ENCODE measurements around the gene TSHZ2. TPM values are rescaled to one million over a fixed set of nuclear protein-coding genes. Genes with fewer than 3 reads are reported as not detected.
"Not testable (repeated sequence)": the region's sequence is repeated elsewhere in the genome, so short reads cannot be mapped to it uniquely, and the experiment has no call there.

The TSHZ2 gene
- total and polyA plus RNA-seq, 2 donors (not counting 1 experiment from before 2014, with no cell fraction given), result 1.00 to 5.7 TPM

GRCh38 chr20:53529658-53530057 lies 557.5 kb downstream of the TSHZ2 start:
- Histone ChIP-seq H2AFZ (ENCODE audit: insufficient read depth, low read depth, low read length, poor library complexity, severe bottlenecking) (no peak overlapping the region), H3K9ac (ENCODE audit: low read length) (no peak overlapping the region), H3K4me1 (ENCODE audit: control insufficient read depth in 2 of 2, insufficient read depth in 2 of 2, low read length in 2 of 2) (peaks cover 10 to 14% of the 10 kb centered on the region in 2 donors), H3K79me2 (ENCODE audit: control insufficient read depth, insufficient read depth, low read length) (no peaks in the 10 kb centered on the region), H3K27ac (ENCODE audit: low read length in 2 of 2) (no peak overlapping the region), H3K27me3 (replicated peaks in 1 of 4; ENCODE audit: control extremely low read depth in 1 of 4, control insufficient read depth in 3 of 4, insufficient read depth in 4 of 4, low read length in 3 of 4) (no peaks in the 10 kb centered on the region), H3K4me2 (replicated peaks; ENCODE audit: low read depth, low read length, poor library complexity, severe bottlenecking) (no peak overlapping the region), H4K20me1 (ENCODE audit: control insufficient read depth, insufficient read depth, low read length, poor library complexity, severe bottlenecking) (no peaks in the 10 kb centered on the region), H3K9me3 (ENCODE audit: control extremely low read depth in 1 of 3, control insufficient read depth in 2 of 3, insufficient read depth in 1 of 3, low read length in 2 of 3) (no peaks in the 10 kb centered on the region), H3K36me3 (replicated peaks in 1 of 2; ENCODE audit: control extremely low read depth in 1 of 2, control insufficient read depth in 1 of 2, extremely low read depth in 1 of 2, insufficient read depth in 2 of 2, low read length in 1 of 2) (no peaks in the 10 kb centered on the region), H3K4me3 (ENCODE audit: control extremely low read depth in 1 of 5, extremely low read depth in 1 of 5, insufficient read depth in 1 of 5, low read depth in 2 of 5, low read length in 4 of 5) (no peak overlapping the region)
- Mint-ChIP-seq H3K27me3 (no peaks in the 10 kb centered on the region), H3K27ac (no peak overlapping the region), H3K4me1 (peaks cover 18% of the 10 kb centered on the region), H3K4me3 (no peak overlapping the region), H3K9me3 (ENCODE audit: insufficient read depth) (no peaks in the 10 kb centered on the region)
- ATAC-seq (ENCODE audit: low read depth), result no peak
- POLR2A ChIA-PET, result no interaction called here
- CTCF ChIA-PET, result no interaction called here
- TF ChIP-seq EZH2 (IDR thresholded peaks at IDR 0.05; ENCODE audit: borderline replicate concordance, insufficient read depth, low read depth, low read length, poor library complexity, severe bottlenecking) (no peak), CTCF (IDR thresholded peaks at IDR 0.05) (no peak)
- intact Hi-C loops (cut with micrococcal nuclease), result no loop called here
- no peak for DNase-seq
- WGBS (ENCODE audit: insufficient coverage), result no CpG with 5 or more reads among the region's 5 CpGs

DNA sequence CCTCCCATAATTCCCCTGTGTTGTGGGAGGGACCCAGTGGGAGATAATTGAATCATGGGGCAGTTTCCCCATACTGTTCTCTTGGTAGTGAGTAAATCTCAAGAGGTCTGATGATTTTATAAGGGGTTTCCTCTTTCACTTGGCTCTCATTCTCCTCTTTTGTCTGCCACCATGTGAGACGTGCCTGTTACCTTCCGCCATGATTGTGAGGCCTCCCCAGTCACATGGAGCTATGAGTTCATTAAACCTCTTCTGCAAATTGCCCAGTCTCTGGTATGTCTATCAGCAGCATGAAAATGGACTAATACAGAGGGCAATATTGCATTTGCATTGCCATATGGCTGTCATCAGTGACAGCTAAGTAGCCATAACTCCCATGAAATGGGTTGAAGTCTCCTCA lies 558.3 kb downstream of the TSHZ2 start:
- Histone ChIP-seq H3K27me3 (replicated peaks in 1 of 4; ENCODE audit: control extremely low read depth in 1 of 4, control insufficient read depth in 3 of 4, insufficient read depth in 4 of 4, low read length in 3 of 4) (no peaks in the 10 kb centered on the region), H2AFZ (ENCODE audit: insufficient read depth, low read depth, low read length, poor library complexity, severe bottlenecking) (no peak overlapping the region), H3K79me2 (ENCODE audit: control insufficient read depth, insufficient read depth, low read length) (no peaks in the 10 kb centered on the region), H3K9ac (ENCODE audit: low read length) (no peak overlapping the region), H3K4me1 (ENCODE audit: control insufficient read depth in 2 of 2, insufficient read depth in 2 of 2, low read length in 2 of 2) (peaks cover 10 to 14% of the 10 kb centered on the region in 2 donors), H3K27ac (ENCODE audit: low read length in 2 of 2) (no peak overlapping the region), H3K36me3 (replicated peaks in 1 of 2; ENCODE audit: control extremely low read depth in 1 of 2, control insufficient read depth in 1 of 2, extremely low read depth in 1 of 2, insufficient read depth in 2 of 2, low read length in 1 of 2) (no peaks in the 10 kb centered on the region), H3K9me3 (ENCODE audit: control extremely low read depth in 1 of 3, control insufficient read depth in 2 of 3, insufficient read depth in 1 of 3, low read length in 2 of 3) (no peaks in the 10 kb centered on the region), H3K4me3 (ENCODE audit: control extremely low read depth in 1 of 5, extremely low read depth in 1 of 5, insufficient read depth in 1 of 5, low read depth in 2 of 5, low read length in 4 of 5) (no peak overlapping the region), H4K20me1 (ENCODE audit: control insufficient read depth, insufficient read depth, low read length, poor library complexity, severe bottlenecking) (no peaks in the 10 kb centered on the region), H3K4me2 (replicated peaks; ENCODE audit: low read depth, low read length, poor library complexity, severe bottlenecking) (no peak overlapping the region)
- intact Hi-C loops (cut with micrococcal nuclease), result no loop called here
- POLR2A ChIA-PET, result no interaction called here
- Mint-ChIP-seq H3K4me1 (peaks cover 18% of the 10 kb centered on the region), H3K27me3 (no peaks in the 10 kb centered on the region), H3K4me3 (no peak overlapping the region), H3K27ac (no peak overlapping the region), H3K9me3 (ENCODE audit: insufficient read depth) (no peaks in the 10 kb centered on the region)
- DNase-seq (no peak), ATAC-seq (ENCODE audit: low read depth) (no peak)
- CTCF ChIA-PET, result no interaction called here
- no CpG with 5 or more reads among the region's 2 CpGs for WGBS (ENCODE audit: insufficient coverage)
- TF ChIP-seq CTCF (IDR thresholded peaks at IDR 0.05), result no peak
- TF ChIP-seq EZH2 (IDR thresholded peaks at IDR 0.05; ENCODE audit: borderline replicate concordance, insufficient read depth, low read depth, low read length, poor library complexity, severe bottlenecking), result no peak

DNA sequence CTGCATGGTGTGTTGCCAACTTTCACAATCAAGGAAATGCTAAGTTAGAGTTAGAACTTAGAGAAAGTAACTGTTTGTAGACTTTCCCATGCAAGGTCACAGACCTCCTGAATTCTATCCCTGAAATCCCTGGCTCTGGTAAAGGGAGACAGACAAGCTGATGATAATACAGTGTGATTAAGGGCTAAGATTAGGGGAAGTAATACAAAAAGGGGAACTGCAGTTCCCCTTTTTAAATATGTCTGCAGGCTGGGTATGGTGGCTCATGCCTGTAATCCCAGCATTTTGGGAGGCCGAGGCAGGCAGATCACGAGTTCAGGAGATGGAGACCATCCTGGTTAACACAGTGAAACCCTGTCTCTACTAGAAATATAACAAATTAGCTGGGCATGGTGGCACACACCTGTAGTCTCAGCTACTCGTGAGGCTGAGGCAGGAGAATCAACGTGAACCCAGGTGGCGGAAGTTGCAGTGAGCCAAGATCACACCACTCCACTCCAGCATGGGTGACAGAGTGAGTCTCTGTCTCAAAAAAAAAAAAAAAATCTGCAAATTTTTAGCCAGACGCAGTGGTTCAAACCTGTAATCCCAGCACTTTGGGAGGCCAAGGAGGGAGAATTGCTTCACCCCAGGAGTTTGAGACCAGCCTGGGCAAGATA lies 560.6 kb downstream of the TSHZ2 start:
- H3K4me1 ChIP-seq (ENCODE audit: control insufficient read depth in 2 of 2, insufficient read depth in 2 of 2, low read length in 2 of 2), result peaks cover 10 to 14% of the 10 kb centered on the region in 2 donors
- peak overlapping the region; percentile 26 for H3K9ac ChIP-seq (ENCODE audit: low read length)
- H3K4me1 Mint-ChIP-seq, result peaks cover 18% of the 10 kb centered on the region
- H2AFZ ChIP-seq (ENCODE audit: insufficient read depth, low read depth, low read length, poor library complexity, severe bottlenecking), result peak overlapping the region; percentile 61
- POLR2A ChIA-PET, result interaction anchor here (1.6 kb wide), 1 partner anchor 120 kb away, joined by 6 read pairs; no protein-coding TSS in a partner anchor
- CTCF ChIA-PET; H3K27me3 ChIP-seq (replicated peaks in 1 of 4; ENCODE audit: control extremely low read depth in 1 of 4, control insufficient read depth in 3 of 4, insufficient read depth in 4 of 4, low read length in 3 of 4); H3K36me3 ChIP-seq (replicated peaks in 1 of 2; ENCODE audit: control extremely low read depth in 1 of 2, control insufficient read depth in 1 of 2, extremely low read depth in 1 of 2, insufficient read depth in 2 of 2, low read length in 1 of 2); H4K20me1 ChIP-seq (ENCODE audit: control insufficient read depth, insufficient read depth, low read length, poor library complexity, severe bottlenecking); H3K9me3 ChIP-seq (ENCODE audit: control extremely low read depth in 1 of 3, control insufficient read depth in 2 of 3, insufficient read depth in 1 of 3, low read length in 2 of 3); H3K9me3 Mint-ChIP-seq (ENCODE audit: insufficient read depth); H3K27me3 Mint-ChIP-seq; intact Hi-C loops (cut with micrococcal nuclease); H3K79me2 ChIP-seq (ENCODE audit: control insufficient read depth, insufficient read depth, low read length): not testable (repeated sequence)
- peak overlapping the region; percentile 40 for H3K4me2 ChIP-seq (replicated peaks; ENCODE audit: low read depth, low read length, poor library complexity, severe bottlenecking)
- WGBS (ENCODE audit: insufficient coverage), result 29% methylated on average over 5 of the region's 6 CpGs
- ATAC-seq (ENCODE audit: low read depth) (peak; percentile 70), DNase-seq (peak; percentile 58)
- peak overlapping the region in 3 of 5 experiments; percentile 21 to 35 (median 31) for H3K4me3 ChIP-seq (ENCODE audit: control extremely low read depth in 1 of 5, extremely low read depth in 1 of 5, insufficient read depth in 1 of 5, low read depth in 2 of 5, low read length in 4 of 5)
- H3K27ac Mint-ChIP-seq, result peak overlapping the region; percentile 91
- peak overlapping the region; percentile 84 for H3K4me3 Mint-ChIP-seq
- H3K27ac ChIP-seq (ENCODE audit: low read length in 2 of 2), result peak overlapping the region in 1 of 2 donors; percentile 15
